Activated CD4-positive, alpha-beta memory T cell treated with anti-CD3 and anti-CD28 coated beads, Interleukin-2, amount 10 ng/mL, durations not matched to agents 7 days and 5 days (primary cell): Measurements from ENCODE around the gene ZNF580. TPM values are rescaled to one million over a fixed set of nuclear protein-coding genes. Genes with fewer than 3 reads are reported as not detected.
A peak's percentile ranks its signal among the peaks of the same experiment; 100 is the strongest.

Source experiments
- CTCF ChIA-PET: fragments of 350-600 bp; sonication (Branson Sonifier 250); formaldehyde crosslinking; loops from one replicate; lab custom pipeline; 2021; ENCODE audit warnings: antibody characterized with exemption, inconsistent platforms; lab: Charles Lee
- POLR2A ChIA-PET: fragments of 350-600 bp; sonication (Branson Sonifier 250); formaldehyde crosslinking; loops from one replicate; lab custom pipeline; 2021; ENCODE audit warnings: antibody characterized with exemption; lab: Charles Lee
- DNase-seq: peaks from one replicate; pipeline ENCODE4 v3.0.0-alpha.2; 2020
- H3K27ac Mint-ChIP-seq: one replicate; pipeline ENCODE4 v1.8.0; 2021; ENCODE audit warnings: mild to moderate bottlenecking, mixed read lengths
- H3K27me3 Mint-ChIP-seq: one replicate; pipeline ENCODE4 v1.8.0; 2021; ENCODE audit warnings: mixed read lengths
- H3K36me3 Mint-ChIP-seq: one replicate; pipeline ENCODE4 v1.8.0; 2021; ENCODE audit warnings: low read depth, mixed read lengths
- H3K4me1 Mint-ChIP-seq: one replicate; pipeline ENCODE4 v1.8.0; 2021; ENCODE audit warnings: mixed read lengths
- H3K4me3 Mint-ChIP-seq: one replicate; pipeline ENCODE4 v1.8.0; 2021; ENCODE audit warnings: mild to moderate bottlenecking, mixed read lengths
- H3K9me3 Mint-ChIP-seq: one replicate; pipeline ENCODE4 v1.8.0; 2021; ENCODE audit warnings: mixed read lengths
- total RNA-seq, 2 experiments: library from RNA; stranded (reverse); gene quantifications; one replicate each; pipeline ENCODE4 v1.2.3, GENCODE V29; 2021

ZNF580 gene, protein sequence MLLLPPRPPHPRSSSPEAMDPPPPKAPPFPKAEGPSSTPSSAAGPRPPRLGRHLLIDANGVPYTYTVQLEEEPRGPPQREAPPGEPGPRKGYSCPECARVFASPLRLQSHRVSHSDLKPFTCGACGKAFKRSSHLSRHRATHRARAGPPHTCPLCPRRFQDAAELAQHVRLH
- total RNA-seq = 10 to 100 TPM; 35.7 to 39.7 TPM

DNA sequence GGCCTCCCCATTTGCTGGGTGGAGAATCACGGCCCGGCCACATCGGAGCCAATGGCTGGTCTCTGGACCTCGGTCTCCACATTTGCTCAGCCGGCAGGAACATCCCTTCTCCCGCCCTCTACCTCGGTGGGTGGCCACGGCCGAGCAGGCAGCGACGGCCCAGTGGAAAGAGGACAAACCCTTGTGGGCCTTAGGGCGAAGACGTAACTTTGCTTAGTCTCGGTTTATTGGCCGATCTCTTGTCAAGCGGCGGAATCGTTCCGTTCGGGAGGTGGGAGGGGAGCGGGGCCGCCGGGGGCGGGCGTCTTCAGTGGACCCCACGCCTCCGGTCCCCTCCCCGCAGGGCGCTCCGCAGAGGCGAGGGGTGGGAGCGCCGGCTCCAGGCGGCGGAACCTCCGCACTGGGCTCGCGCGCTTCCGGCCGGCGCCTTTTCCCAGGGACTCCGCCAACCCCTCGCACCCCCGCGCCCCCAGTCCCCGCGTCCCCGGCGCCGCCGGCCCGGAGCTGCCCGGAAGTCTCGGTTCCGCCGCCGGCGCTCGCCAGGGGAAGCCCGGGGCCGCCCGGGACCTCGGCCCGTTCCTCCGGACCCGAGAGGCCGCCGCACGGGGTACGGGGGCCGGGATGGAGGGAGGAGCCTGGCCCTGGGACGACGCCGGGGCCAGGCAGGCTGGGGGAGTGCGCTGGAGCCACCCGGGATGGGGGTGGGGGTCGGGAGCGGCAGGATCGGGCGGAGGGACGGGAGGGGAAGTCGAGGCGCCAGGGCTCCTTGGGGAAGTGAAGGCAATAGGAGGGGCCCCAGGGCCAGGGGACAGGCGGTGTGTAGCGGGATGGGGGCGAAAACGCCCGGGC, at the start of gene ZNF580:
TSS of gene ZNF580 (plus strand) at position 426 of the 849 bp plus-strand sequence. CDS start 1,507 bp downstream, outside the sequence.
- Mint-ChIP-seq H3K27me3 (no peaks in the 10 kb centered on the region), H3K4me1 (peaks cover 73% of the 10 kb centered on the region), H3K36me3 (peaks cover 29% of the 10 kb centered on the region), H3K4me3 (peak within 1 kb of the TSS; percentile 86), H3K27ac (peak within 1 kb of the TSS; percentile 85), H3K9me3 (peaks cover 2% of the 10 kb centered on the region)
- peak; percentile 60 for DNase-seq
- CTCF ChIA-PET = interaction anchor here (1.0 to 1.1 kb wide), 3 partner anchors 9 to 137 kb away, joined by 5 to 8 read pairs (median 7); no protein-coding TSS in a partner anchor
- POLR2A ChIA-PET = interaction anchor here (1.0 kb wide), 1 partner anchor 41 kb away, joined by 5 read pairs; the partner anchor contains the start of gene FIZ1

DNA sequence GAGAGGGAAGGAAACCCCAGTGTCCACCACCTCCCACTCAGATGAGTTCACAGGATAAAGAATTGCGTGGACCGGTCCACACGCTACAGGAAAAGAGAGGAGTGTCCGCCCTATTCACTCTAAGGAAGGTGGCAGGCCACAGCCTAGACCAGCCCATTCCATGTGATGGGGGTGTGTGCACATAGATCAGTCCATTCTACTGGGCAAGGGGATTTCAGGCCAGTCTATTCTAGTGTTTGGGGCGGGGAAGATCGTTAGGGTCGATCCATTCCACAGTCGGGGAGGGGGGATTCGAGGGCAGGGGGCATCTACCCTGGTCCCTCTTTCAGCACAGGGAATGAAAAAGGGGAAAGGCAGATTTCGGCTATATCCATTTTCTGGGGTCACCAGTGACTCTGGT, 49.2 kb upstream of the ZNF580 start:
- CTCF ChIA-PET = no interaction called here
- POLR2A ChIA-PET = no interaction called here
- Mint-ChIP-seq H3K27ac (no peak overlapping the region), H3K9me3 (peaks cover 7% of the 10 kb centered on the region), H3K4me1 (peaks cover 7% of the 10 kb centered on the region), H3K36me3 (peaks cover 24% of the 10 kb centered on the region), H3K4me3 (no peak overlapping the region), H3K27me3 (peaks cover 7% of the 10 kb centered on the region)
- no peak for DNase-seq

DNA sequence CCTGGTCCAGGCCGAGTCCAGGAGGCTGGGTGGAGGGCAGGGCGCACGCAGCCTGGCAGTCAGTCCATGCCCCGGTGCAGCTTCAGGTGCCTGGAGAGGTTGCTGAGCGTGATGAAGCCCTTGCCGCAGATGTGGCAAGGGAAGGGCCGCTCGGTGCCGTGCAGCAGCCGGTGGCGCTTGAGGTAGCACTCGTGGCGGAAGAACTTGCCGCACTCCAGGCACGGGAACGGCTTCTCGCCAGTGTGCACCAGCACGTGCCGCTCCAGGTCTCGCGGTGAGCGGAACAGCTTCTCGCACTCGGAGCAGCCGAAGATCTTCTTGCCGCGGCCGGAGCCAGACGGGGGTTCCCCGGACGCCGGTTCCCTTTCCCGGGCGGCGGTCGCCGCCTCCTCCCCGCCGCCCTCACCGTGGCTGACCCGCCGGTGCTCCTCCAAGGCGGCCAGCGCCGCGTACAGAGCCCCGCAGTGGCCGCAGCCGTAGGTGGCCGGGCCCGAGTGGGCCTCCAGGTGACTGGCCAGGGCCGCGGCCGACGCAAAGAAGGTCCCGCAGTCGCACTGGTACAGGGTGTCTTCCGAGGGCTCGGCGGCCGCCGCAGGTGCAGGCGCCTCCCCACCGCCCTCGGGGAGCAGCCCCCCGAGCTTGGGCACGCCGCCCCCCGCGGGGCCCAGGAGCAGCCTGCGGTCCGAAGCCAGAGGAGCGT, 48.3 kb upstream of the ZNF580 start:
- H3K9me3 Mint-ChIP-seq = peaks cover 7% of the 10 kb centered on the region
- no peak for DNase-seq
- H3K27ac Mint-ChIP-seq = no peak overlapping the region
- H3K27me3 Mint-ChIP-seq = no peaks in the 10 kb centered on the region
- POLR2A ChIA-PET = no interaction called here
- peaks cover 31% of the 10 kb centered on the region for H3K36me3 Mint-ChIP-seq
- H3K4me3 Mint-ChIP-seq = no peak overlapping the region
- H3K4me1 Mint-ChIP-seq = peaks cover 2% of the 10 kb centered on the region
- CTCF ChIA-PET = no interaction called here

DNA sequence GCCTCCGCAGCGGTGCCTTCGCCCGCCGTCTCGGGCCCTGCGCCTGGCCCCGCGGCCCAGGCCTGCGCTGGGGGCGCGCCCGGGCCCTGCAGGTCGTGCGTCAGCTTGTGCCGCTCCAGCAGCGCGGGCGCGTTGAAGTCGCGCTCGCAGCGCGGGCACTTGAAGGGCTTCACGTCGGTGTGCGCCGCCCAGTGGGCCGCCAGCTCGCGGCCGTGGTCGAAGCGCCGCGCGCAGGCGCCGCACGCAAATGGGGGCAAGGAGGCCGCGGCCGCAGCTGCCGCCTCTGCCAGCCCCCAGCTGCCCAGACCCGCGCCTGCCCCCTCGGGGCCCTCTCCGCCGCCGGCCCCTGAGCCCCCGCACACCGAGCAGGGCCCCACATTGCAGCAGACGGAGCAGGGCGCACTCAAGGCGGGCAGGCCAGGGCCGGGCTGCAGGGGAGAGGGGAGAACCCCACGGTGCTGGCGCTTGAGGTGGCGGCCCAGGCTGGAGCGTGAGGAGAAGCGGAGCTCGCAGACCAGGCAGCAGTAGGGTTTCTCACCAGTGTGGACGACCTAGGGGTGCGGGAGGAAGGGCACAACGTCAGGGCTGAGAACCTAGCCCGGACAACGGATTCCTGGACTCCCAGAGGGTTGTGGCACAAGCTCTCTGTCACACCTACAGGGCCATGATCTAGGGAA, 47.6 kb upstream of the ZNF580 start:
- no peak for DNase-seq
- Mint-ChIP-seq H3K4me1 (peaks cover 4% of the 10 kb centered on the region), H3K36me3 (peaks cover 35% of the 10 kb centered on the region), H3K9me3 (peaks cover 7% of the 10 kb centered on the region), H3K4me3 (no peak overlapping the region), H3K27ac (no peak overlapping the region), H3K27me3 (no peaks in the 10 kb centered on the region)
- ChIA-PET CTCF (no interaction called here), POLR2A (no interaction called here)

DNA sequence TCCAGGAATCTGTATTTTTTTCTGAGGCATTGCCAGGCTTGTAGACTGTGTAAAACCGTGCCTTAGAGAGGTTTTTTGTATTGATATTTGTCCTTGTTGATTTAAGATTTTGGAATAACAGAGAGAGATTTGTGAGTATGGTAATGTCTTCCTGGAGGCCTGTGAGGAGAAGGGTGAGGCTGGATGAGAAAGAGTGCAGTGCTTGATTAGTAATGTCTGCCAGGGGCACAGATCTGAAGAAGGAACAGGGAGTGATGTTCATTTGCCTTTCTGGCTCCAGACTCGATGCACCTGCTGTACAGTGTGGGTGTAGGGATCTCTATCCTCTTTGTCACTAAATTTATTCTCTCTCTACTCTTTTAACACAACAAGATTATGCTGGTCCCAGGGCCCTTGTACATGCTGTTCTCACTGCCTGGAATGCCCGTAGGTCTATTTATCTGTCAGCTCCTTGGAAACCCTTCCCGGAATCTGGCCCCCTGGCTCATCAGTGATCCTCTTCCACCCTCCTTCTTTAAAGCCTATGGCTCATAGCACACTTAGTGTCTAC, 45.7 kb upstream of the ZNF580 start:
- no peak for DNase-seq
- Mint-ChIP-seq H3K27me3 (no peaks in the 10 kb centered on the region), H3K4me1 (peaks cover 10% of the 10 kb centered on the region), H3K9me3 (peaks cover 7% of the 10 kb centered on the region), H3K36me3 (peaks cover 41% of the 10 kb centered on the region), H3K27ac (no peak overlapping the region), H3K4me3 (no peak overlapping the region)
- ChIA-PET POLR2A (no interaction called here), CTCF (no interaction called here)

DNA sequence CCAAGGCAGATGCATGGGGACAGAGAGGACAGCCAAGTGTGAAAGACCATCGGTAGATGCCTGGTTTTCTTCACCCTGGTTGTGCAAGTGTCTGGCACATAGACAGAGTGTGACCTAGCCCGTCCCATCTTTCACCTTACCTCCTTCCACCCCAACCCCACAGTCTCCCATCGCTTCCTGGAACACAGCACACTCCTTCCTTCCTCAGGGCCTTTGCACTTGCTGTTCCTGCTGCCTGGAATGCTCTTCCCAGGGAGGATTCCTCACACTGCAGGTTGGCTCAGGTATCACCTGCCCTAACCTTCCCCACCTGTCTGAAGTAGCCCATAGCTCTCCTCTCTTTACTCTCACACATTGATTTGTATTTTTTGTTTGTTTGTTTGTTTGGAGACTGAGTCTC, 44.5 kb upstream of the ZNF580 start:
- POLR2A ChIA-PET = interaction anchor here (1.1 kb wide), 1 partner anchor 10 kb away, joined by 3 read pairs; no protein-coding TSS in a partner anchor
- DNase-seq = no peak
- peaks cover 15% of the 10 kb centered on the region for H3K4me1 Mint-ChIP-seq
- CTCF ChIA-PET = no interaction called here
- H3K27me3 Mint-ChIP-seq = no peaks in the 10 kb centered on the region
- H3K4me3 Mint-ChIP-seq = no peak overlapping the region
- H3K9me3 Mint-ChIP-seq = peaks cover 7% of the 10 kb centered on the region
- H3K27ac Mint-ChIP-seq = no peak overlapping the region
- H3K36me3 Mint-ChIP-seq = peaks cover 45% of the 10 kb centered on the region

DNA sequence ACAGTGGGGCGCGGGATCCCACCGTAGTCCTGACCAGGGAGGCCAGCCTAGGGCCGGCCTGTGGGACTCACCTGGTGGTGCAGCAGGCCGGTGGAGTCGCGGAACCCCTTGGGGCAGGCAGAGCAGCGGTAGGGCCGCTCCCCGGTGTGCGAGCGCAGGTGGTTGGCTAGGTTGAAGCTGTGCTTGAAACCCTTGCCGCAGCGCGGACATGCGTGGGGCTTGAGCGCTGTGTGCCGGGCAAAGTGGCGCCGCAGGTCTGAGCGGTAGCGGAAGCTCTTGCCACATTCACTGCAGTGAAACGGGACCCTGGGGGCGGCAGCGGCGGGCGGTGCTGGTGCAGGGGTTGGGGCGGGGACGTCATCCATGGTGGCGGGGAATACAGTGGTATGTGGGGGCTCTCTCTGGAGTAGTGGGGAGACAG, 43.3 kb upstream of the ZNF580 start:
- no peak overlapping the region for H3K27ac Mint-ChIP-seq
- H3K4me3 Mint-ChIP-seq = no peak overlapping the region
- peaks cover 48% of the 10 kb centered on the region for H3K36me3 Mint-ChIP-seq
- no peak for DNase-seq
- H3K27me3 Mint-ChIP-seq = no peaks in the 10 kb centered on the region
- CTCF ChIA-PET = no interaction called here
- POLR2A ChIA-PET = interaction anchor here (4.1 kb wide), 1 partner anchor 28 kb away, joined by 49 read pairs; the partner anchor contains the start of gene ZNF784
- peaks cover 21% of the 10 kb centered on the region for H3K4me1 Mint-ChIP-seq
- H3K9me3 Mint-ChIP-seq = peaks cover 7% of the 10 kb centered on the region

DNA sequence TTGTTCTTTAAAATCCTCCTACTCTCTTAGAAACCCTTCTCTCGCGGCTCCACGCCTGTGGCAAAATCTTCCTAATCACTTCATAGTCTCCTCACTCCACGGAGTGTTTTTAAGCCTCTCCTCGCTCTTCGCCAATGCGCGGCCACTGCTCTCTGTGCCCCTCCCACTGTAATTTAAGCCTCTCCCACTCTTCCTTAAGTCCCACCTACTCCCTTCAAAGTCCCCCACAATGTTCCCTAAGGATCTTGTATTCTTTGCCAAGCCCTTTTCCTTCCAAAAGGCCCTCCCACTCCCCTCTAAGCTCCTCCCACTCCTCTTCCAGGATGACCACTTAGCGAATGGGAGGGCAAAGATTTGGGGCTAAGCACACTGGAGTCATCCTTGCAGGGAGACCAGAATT, 42.8 kb upstream of the ZNF580 start:
- H3K4me3 Mint-ChIP-seq = no peak overlapping the region
- POLR2A ChIA-PET = interaction anchor here (2.2 to 4.1 kb wide), 3 partner anchors 11 to 57 kb away, joined by 10 to 49 read pairs (median 11); partner anchors contain the start of genes U2AF2 and ZNF784
- peaks cover 22% of the 10 kb centered on the region for H3K4me1 Mint-ChIP-seq
- peak overlapping the region; percentile 16 for H3K27ac Mint-ChIP-seq
- no peak for DNase-seq
- no peaks in the 10 kb centered on the region for H3K27me3 Mint-ChIP-seq
- peaks cover 49% of the 10 kb centered on the region for H3K36me3 Mint-ChIP-seq
- peaks cover 7% of the 10 kb centered on the region for H3K9me3 Mint-ChIP-seq
- CTCF ChIA-PET = interaction anchor here (2.5 to 2.7 kb wide), 2 partner anchors 35 to 56 kb away, joined by 14 to 17 read pairs; partner anchors contain the start of gene U2AF2

DNA sequence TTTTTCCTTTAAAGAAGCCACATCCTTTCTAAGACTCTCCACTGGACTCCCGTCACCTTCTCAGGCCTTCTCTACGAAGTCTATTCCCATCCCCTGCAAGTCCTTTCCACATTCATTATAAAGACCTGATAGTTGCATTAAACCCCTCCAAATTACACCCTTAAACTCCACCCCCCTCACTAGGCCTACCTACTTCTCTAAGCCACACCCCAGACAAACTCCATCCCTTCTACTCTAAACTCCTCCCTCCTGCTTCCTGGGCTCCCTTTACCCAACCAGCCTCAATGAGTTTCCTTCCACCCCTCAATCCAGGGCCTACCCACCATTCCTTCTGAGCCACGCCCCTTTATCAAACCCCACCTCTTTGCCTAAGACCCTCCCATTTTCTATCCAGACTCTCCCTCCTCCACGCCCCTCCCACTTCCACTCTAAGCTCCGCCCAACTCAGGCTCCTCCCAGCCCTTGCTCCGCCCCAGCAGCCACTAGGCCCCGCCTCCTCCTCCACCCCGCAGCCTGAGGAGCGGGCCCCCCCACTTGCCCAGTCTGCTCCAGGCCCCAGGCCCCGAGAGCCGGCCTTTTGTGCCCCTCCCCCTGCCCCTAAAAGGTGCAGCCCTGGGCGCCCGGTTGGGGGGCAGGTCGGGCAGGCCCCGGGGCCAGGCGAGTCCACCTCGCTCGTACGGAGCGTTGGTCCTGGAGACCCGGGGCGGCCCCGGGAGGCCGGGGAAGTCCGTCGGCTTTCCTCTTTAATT, 41.9 kb upstream of the ZNF580 start:
- peaks cover 31% of the 10 kb centered on the region for H3K4me1 Mint-ChIP-seq
- no peaks in the 10 kb centered on the region for H3K27me3 Mint-ChIP-seq
- H3K27ac Mint-ChIP-seq = peak overlapping the region; percentile 99
- peak overlapping the region; percentile 98 for H3K4me3 Mint-ChIP-seq
- CTCF ChIA-PET = interaction anchor here (0.7 to 2.7 kb wide), 9 partner anchors 16 to 260 kb away, joined by 3 to 17 read pairs (median 7); partner anchors contain the start of genes KMT5C, U2AF2 and ZNF784
- H3K36me3 Mint-ChIP-seq = peaks cover 54% of the 10 kb centered on the region
- POLR2A ChIA-PET = interaction anchor here (0.7 to 4.1 kb wide), 25 partner anchors 9 to 1081 kb away, joined by 3 to 49 read pairs (median 5); partner anchors contain the start of genes KMT5C, PPP6R1, TMEM238 and U2AF2
- DNase-seq = peak; percentile 96
- H3K9me3 Mint-ChIP-seq = peaks cover 7% of the 10 kb centered on the region

DNA sequence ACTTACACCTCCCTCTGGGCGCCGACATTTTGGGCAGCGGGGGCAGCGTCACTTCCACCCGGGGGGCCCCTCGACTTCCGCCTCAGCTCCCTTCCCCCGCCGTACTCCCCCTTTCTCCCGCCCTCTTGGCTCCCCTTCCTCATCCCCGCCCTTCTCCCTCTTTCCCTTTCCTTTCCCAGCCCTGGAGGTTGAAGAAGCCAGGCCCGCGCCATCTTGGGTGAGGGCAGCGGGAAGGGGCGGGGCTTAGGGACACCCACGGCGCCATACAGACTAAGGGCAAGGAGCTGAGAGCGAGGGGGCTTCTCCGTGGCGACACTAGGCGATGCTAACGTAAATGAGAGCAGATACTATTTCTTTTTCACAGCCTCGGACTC, 41.3 kb upstream of the ZNF580 start, which contains the start of gene FIZ1:
TSS of gene FIZ1 (minus strand) at position 50 of the 374 bp plus-strand sequence. CDS start 1,652 bp downstream, outside the sequence.
- peaks cover 7% of the 10 kb centered on the region for H3K9me3 Mint-ChIP-seq
- ChIA-PET CTCF (interaction anchor here (0.7 to 2.7 kb wide), 9 partner anchors 17 to 260 kb away, joined by 3 to 17 read pairs (median 7); partner anchors contain the start of genes KMT5C, U2AF2 and ZNF784), POLR2A (interaction anchor here (0.7 to 4.1 kb wide), 27 partner anchors 9 to 1082 kb away, joined by 3 to 49 read pairs (median 4); partner anchors contain the start of genes HSPBP1, KMT5C, PPP6R1 and TMEM238)
- no peaks in the 10 kb centered on the region for H3K27me3 Mint-ChIP-seq
- H3K27ac Mint-ChIP-seq = peak within 1 kb of the TSS; percentile 99
- H3K4me1 Mint-ChIP-seq = peaks cover 33% of the 10 kb centered on the region
- peaks cover 54% of the 10 kb centered on the region for H3K36me3 Mint-ChIP-seq
- peak within 1 kb of the TSS; percentile 98 for H3K4me3 Mint-ChIP-seq
- DNase-seq = peak; percentile 97
